Measurements from ENCODE around the gene POLD1.

POLD1 gene

DNA sequence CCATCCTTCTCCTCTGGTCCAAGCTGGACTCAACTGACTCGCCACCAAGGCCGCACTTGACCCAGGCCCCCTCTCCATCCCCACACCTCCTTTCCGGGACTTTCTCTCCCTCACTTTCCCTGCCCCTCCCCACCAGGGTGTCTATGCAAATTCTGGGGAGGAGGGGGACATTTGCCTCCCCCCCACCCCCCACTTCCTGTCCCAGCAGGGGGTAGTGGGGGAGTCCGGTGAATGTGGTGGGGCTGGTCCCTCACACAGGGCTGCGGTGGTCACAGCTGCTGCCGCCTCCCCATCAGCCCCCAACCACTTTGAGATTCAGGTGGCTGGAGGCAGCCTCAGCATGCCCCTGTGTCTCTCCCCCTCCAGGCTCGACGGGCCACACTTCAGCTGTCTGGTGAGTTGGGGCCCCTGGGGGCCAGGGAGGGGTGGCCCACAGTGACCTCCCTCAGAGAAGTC lies 35.5 kb downstream of the POLD1 start:
- peaks cover 6% of the 10 kb centered on the region for H3K36me3 ChIP-seq (ENCODE audit: control insufficient read depth, insufficient read depth, low read length)
- H3K27me3 ChIP-seq (replicated peaks; ENCODE audit: control insufficient read depth, insufficient read depth, low read length): no peaks in the 10 kb centered on the region
- peak overlapping the region; percentile 71 for H3K4me3 ChIP-seq (replicated peaks; ENCODE audit: low read depth, low read length)
- TF ChIP-seq, protein P1, sequence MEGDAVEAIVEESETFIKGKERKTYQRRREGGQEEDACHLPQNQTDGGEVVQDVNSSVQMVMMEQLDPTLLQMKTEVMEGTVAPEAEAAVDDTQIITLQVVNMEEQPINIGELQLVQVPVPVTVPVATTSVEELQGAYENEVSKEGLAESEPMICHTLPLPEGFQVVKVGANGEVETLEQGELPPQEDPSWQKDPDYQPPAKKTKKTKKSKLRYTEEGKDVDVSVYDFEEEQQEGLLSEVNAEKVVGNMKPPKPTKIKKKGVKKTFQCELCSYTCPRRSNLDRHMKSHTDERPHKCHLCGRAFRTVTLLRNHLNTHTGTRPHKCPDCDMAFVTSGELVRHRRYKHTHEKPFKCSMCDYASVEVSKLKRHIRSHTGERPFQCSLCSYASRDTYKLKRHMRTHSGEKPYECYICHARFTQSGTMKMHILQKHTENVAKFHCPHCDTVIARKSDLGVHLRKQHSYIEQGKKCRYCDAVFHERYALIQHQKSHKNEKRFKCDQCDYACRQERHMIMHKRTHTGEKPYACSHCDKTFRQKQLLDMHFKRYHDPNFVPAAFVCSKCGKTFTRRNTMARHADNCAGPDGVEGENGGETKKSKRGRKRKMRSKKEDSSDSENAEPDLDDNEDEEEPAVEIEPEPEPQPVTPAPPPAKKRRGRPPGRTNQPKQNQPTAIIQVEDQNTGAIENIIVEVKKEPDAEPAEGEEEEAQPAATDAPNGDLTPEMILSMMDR (IDR thresholded peaks at IDR 0.05; ENCODE audit: insufficient read depth, low read length, poor library complexity, severe bottlenecking): no peak
- peak; percentile 77 for DNase-seq (ENCODE audit: extremely low read depth, insufficient read length)

DNA sequence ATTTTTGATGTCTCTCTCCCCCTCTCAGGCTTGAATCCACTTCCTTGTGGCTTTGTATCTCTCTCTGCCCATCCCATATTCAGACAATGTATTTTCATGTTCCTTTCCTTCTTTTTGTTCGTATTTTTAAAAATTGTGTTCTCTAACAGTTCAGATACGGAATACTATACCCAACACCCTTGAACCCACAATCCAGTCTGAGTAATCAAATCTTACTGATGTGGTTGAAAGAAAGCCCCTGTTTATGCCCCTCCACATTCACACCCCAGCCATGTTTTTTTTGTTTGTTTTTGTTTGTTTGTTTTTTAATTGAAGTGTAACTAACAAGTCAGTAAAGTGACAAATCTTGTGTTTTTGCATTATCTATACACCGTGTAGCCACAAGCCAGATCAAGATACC lies 36.0 kb downstream of the POLD1 start:
- Histone ChIP-seq H3K36me3 (ENCODE audit: control insufficient read depth, insufficient read depth, low read length) (peaks cover 6% of the 10 kb centered on the region), H3K4me3 (replicated peaks; ENCODE audit: low read depth, low read length) (peak overlapping the region; percentile 71), H3K27me3 (replicated peaks; ENCODE audit: control insufficient read depth, insufficient read depth, low read length) (no peaks in the 10 kb centered on the region)
- DNase-seq (ENCODE audit: extremely low read depth, insufficient read length): no peak
- TF ChIP-seq, protein P1 (IDR thresholded peaks at IDR 0.05; ENCODE audit: insufficient read depth, low read length, poor library complexity, severe bottlenecking): no peak

DNA sequence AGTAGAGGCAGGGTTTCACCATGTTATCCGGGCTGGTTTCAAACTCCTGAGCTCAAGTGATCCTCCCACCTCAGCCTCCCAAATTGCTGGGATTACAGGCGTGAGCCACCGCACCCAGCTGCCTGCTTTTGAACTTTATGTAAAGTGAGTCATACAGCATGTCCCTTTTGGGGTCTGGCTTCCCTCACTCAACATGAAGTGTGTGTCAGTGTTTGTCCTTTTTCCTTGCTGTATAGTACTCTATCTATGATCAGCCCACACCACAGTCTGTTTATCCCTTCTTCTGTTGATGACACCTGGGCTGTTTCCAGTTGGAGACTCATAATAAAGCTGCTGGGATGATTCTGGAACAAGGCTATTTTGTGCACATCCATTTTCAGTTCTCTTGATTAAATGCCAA lies 36.7 kb downstream of the POLD1 start:
- TF ChIP-seq, protein P1 (IDR thresholded peaks at IDR 0.05; ENCODE audit: insufficient read depth, low read length, poor library complexity, severe bottlenecking): no peak
- H3K36me3 ChIP-seq (ENCODE audit: control insufficient read depth, insufficient read depth, low read length): peaks cover 6% of the 10 kb centered on the region
- H3K27me3 ChIP-seq (replicated peaks; ENCODE audit: control insufficient read depth, insufficient read depth, low read length): no peaks in the 10 kb centered on the region
- no peak overlapping the region; the same call in 1 of the 2 replicates for H3K4me3 ChIP-seq (replicated peaks; ENCODE audit: low read depth, low read length)
- no peak for DNase-seq (ENCODE audit: extremely low read depth, insufficient read length)

DNA sequence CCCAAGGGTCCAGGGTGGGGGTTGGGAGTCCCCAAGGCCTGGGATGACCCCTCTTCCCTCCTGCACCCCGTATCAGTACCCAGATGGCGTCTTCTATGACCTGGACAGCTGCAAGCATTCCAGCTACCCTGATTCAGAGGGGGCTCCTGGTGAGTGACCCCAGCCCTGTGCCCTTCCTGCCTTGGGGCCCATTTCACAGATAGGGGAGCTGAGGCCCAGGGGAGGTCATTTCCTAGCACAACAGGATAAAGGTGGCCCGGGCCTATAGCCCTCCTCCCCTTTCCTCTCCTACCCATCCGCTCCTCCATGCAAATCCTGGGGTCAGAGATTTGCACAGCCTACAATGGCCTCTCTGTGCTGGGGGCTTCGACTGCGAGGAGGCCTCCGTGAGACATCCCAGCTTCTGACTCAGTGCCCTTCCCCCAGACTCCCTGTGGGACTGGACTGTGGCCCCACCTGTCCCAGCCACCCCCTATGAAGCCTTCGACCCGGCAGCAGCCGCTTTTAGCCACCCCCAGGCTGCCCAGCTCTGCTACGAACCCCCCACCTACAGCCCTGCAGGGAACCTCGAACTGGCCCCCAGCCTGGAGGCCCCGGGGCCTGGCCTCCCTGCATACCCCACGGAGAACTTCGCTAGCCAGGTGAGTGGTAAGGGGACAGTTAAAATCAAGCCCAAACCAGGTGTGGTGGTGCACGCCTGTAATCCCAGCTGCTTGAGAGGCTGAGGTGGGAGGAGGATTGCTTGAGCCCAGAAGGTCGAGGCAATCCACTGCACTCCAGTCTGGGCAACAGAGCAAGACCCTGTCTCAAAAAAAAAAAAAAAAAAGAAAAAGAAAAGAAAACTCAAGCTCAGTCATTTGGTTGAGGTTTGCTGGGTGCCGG lies 38.5 kb downstream of the POLD1 start:
- no peak for DNase-seq (ENCODE audit: extremely low read depth, insufficient read length)
- TF ChIP-seq, protein P1 (IDR thresholded peaks at IDR 0.05; ENCODE audit: insufficient read depth, low read length, poor library complexity, severe bottlenecking): no peak
- Histone ChIP-seq H3K36me3 (ENCODE audit: control insufficient read depth, insufficient read depth, low read length) (peaks cover 6% of the 10 kb centered on the region), H3K4me3 (replicated peaks; ENCODE audit: low read depth, low read length) (peak overlapping the region; percentile 20; the same call in 1 of the 2 replicates), H3K27me3 (replicated peaks; ENCODE audit: control insufficient read depth, insufficient read depth, low read length) (no peaks in the 10 kb centered on the region)

DNA sequence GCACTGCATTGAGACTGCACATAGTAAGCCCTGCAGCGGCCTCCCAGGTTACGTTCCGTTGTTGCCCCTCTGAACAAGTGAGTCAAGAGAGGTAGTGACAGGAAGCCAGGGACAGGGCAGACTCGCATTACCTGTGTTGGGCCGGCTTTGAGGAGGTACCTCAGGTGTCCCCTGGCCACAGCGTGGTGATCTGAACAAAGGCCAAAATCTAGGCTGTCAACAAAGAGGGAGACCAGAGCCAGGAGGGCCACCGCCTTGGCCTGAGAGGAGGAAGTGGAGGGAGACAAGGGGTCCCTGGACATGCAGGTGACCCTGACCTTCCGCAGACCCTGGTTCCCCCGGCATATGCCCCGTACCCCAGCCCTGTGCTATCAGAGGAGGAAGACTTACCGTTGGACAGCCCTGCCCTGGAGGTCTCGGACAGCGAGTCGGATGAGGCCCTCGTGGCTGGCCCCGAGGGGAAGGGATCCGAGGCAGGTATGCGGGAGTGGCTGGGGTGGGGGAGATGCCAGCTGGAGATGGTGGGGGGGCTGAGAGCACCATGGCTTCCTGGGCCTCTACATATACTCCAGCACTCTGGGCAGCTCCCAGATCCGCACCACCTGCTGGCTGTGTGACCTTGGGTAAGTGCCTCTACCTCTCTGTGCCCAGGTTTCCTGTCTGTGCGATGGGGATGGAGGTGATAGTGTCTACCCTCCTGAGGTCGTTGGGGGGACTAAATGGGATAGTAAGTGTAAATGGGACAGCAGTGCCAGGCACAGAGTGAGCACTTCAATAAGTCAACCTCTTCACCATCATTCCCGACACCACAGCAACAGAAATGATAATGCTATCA lies 39.3 kb downstream of the POLD1 start:
- peaks cover 6% of the 10 kb centered on the region for H3K36me3 ChIP-seq (ENCODE audit: control insufficient read depth, insufficient read depth, low read length)
- H3K4me3 ChIP-seq (replicated peaks; ENCODE audit: low read depth, low read length): no peak overlapping the region
- H3K27me3 ChIP-seq (replicated peaks; ENCODE audit: control insufficient read depth, insufficient read depth, low read length): no peaks in the 10 kb centered on the region
- TF ChIP-seq, protein P1 (IDR thresholded peaks at IDR 0.05; ENCODE audit: insufficient read depth, low read length, poor library complexity, severe bottlenecking): no peak
- no peak for DNase-seq (ENCODE audit: extremely low read depth, insufficient read length)

All from GM06990 (cell line).